C4-2B (cell line): ENCODE results near the gene CNTNAP5.

Experiments
- CTCF ChIP-seq: fragments of 450-650 bp; conservative IDR thresholded peaks from 2 replicates; pipeline ENCODE4 v1.5.1; 2017; ENCODE audit warnings: mild to moderate bottlenecking
- ZFX ChIP-seq: fragments of 450-650 bp; IDR thresholded peaks from 2 replicates; pipeline ENCODE4 v1.6.1; 2017

GRCh38 chr2:124586835-124587234 is 561.7 kb downstream of the CNTNAP5 start:
- no peak for TF ChIP-seq CTCF
- no peak for TF ChIP-seq ZFX
